IMR-90 (cell line): ENCODE measurements around the gene ZNF77. TPM values are rescaled to one million over a fixed set of nuclear protein-coding genes. Genes with fewer than 3 reads are reported as not detected.

ENCODE experiments used
- ATAC-seq: fragments of 200-7000 bp; cut with Tn5 transposase; 2 replicates; pipeline ENCODE4 v1.9.1; 2020; ENCODE audit warnings: low read depth, mild to moderate bottlenecking, moderate library complexity
- BruUV-seq: library from RNA; stranded (reverse); fragments of 400-500 nt; replicated peaks from 2 replicates; lab custom pipeline; 2021; lab: Mats Ljungman, UMichigan
- CTCF ChIA-PET: fragments of 300-600 bp; formaldehyde crosslinking; extraction: SDS; loops from one replicate; lab custom pipeline; 2021; ENCODE audit warnings: antibody characterized with exemption; lab: Yijun Ruan, JAX
- POLR2A ChIA-PET: fragments of 300-600 bp; sonication (Branson Sonifier 250); formaldehyde crosslinking; loops from one replicate; lab custom pipeline; 2022; ENCODE audit warnings: antibody characterized with exemption; ENCODE audit not compliant: unreplicated experiment; lab: Charles Lee
- DNase-seq: peaks from one replicate; pipeline ENCODE4 v3.0.0; 2013
- H2AFZ ChIP-seq: replicated peaks from 2 replicates; pipeline ENCODE3; 2013; ENCODE audit warnings: low read length, mild to moderate bottlenecking; ENCODE audit not compliant: poor library complexity
- H2AK5ac ChIP-seq: 2 replicates; pipeline ENCODE4 v1.6.1; 2013; ENCODE audit warnings: low read depth, low read length, inconsistent platforms
- H2AK9ac ChIP-seq: replicated peaks from 2 replicates; pipeline ENCODE3; 2013; ENCODE audit warnings: mild to moderate bottlenecking, low read depth, low read length, moderate library complexity; ENCODE audit not compliant: poor library complexity
- H2BK120ac ChIP-seq: 2 replicates; pipeline ENCODE4 v1.6.1; 2013; ENCODE audit warnings: low read depth, low read length, inconsistent platforms
- H2BK15ac ChIP-seq: 3 replicates; pipeline ENCODE4 v1.6.1; 2013; ENCODE audit warnings: low read depth, low read length, inconsistent platforms
- H2BK20ac ChIP-seq: 2 replicates; pipeline ENCODE4 v1.6.1; 2013; ENCODE audit warnings: low read depth, mild to moderate bottlenecking, inconsistent platforms, low read length, moderate library complexity
- H2BK5ac ChIP-seq: 2 replicates; pipeline ENCODE4 v1.6.1; 2013; ENCODE audit warnings: mild to moderate bottlenecking, low read depth, low read length, inconsistent platforms; ENCODE audit not compliant: poor library complexity, severe bottlenecking
- H3K14ac ChIP-seq: replicated peaks from 2 replicates; pipeline ENCODE4 v1.6.1; 2013; ENCODE audit warnings: low read depth, low read length, inconsistent platforms
- H3K18ac ChIP-seq: 2 replicates; pipeline ENCODE4 v1.6.1; 2013; ENCODE audit warnings: low read depth, low read length, control low read depth
- H3K23ac ChIP-seq: 2 replicates; pipeline ENCODE4 v1.6.1; 2013; ENCODE audit warnings: low read depth, low read length, inconsistent platforms
- H3K27ac ChIP-seq: 2 replicates; pipeline ENCODE4 v1.5.1; 2013; ENCODE audit warnings: mild to moderate bottlenecking, control low read depth, low read length; ENCODE audit not compliant: insufficient read depth
- H3K27me3 ChIP-seq: 2 replicates; pipeline ENCODE4 v1.6.1; 2013; ENCODE audit warnings: low read length; ENCODE audit not compliant: control insufficient read depth, insufficient read depth
- H3K36me3 ChIP-seq: 2 replicates; pipeline ENCODE4 v1.6.1; 2013; ENCODE audit warnings: low read length, mixed read lengths; ENCODE audit not compliant: control insufficient read depth, insufficient read depth
- H3K4ac ChIP-seq: 2 replicates; pipeline ENCODE4 v1.6.1; 2013; ENCODE audit warnings: low read depth, low read length, inconsistent platforms
- H3K4me1 ChIP-seq: 2 replicates; pipeline ENCODE4 v1.6.1; 2013; ENCODE audit warnings: low read length, mixed read lengths; ENCODE audit not compliant: control insufficient read depth, insufficient read depth
- H3K4me2 ChIP-seq: 2 replicates; pipeline ENCODE4 v1.6.1; 2013; ENCODE audit warnings: low read depth, mild to moderate bottlenecking, control low read depth, low read length, moderate library complexity
- H3K4me3 ChIP-seq: 2 replicates; pipeline ENCODE4 v1.5.1; 2013; ENCODE audit warnings: low read depth, mild to moderate bottlenecking, control low read depth, low read length, moderate library complexity; ENCODE audit not compliant: insufficient read depth
- H3K56ac ChIP-seq: 2 replicates; pipeline ENCODE4 v1.6.1; 2013; ENCODE audit warnings: low read length, inconsistent platforms; ENCODE audit not compliant: insufficient read depth; ENCODE audit errors: extremely low read depth
- H3K79me1 ChIP-seq, 2 experiments: 2 replicates each; pipeline ENCODE4 v1.6.1; 2013; ENCODE audit warnings: low read length in 2 of 2, inconsistent platforms in 1 of 2, low read depth in 1 of 2
- H3K9ac ChIP-seq: 2 replicates; pipeline ENCODE4 v1.6.1; 2013; ENCODE audit warnings: low read depth, low read length, control low read depth
- H3K9me1 ChIP-seq: 2 replicates; pipeline ENCODE4 v1.6.1; 2013; ENCODE audit warnings: low read length, inconsistent platforms; ENCODE audit not compliant: insufficient read depth
- H3K9me3 ChIP-seq: 2 replicates; pipeline ENCODE4 v1.6.1; 2013; ENCODE audit warnings: low read length; ENCODE audit not compliant: control insufficient read depth, insufficient read depth
- H4K20me1 ChIP-seq: 2 replicates; pipeline ENCODE4 v1.6.1; 2013; ENCODE audit warnings: low read length, inconsistent platforms; ENCODE audit not compliant: insufficient read depth
- H4K5ac ChIP-seq: 2 replicates; pipeline ENCODE4 v1.6.1; 2013; ENCODE audit warnings: mild to moderate bottlenecking, low read depth, low read length, control low read depth
- H4K8ac ChIP-seq, 2 experiments: 2 replicates each; pipeline ENCODE4 v1.6.1; 2013; ENCODE audit warnings: low read depth in 2 of 2, low read length in 2 of 2, control low read depth in 1 of 2, inconsistent platforms in 1 of 2
- H4K91ac ChIP-seq: 2 replicates; pipeline ENCODE4 v1.6.1; 2013; ENCODE audit warnings: low read depth, low read length, inconsistent platforms; ENCODE audit not compliant: insufficient read depth
- CEBPB ChIP-seq: IDR thresholded peaks from 2 replicates; pipeline ENCODE4 v1.6.1; 2012; ENCODE audit warnings: low read depth, low read length, improper control_type of control experiment
- MAFK ChIP-seq: IDR thresholded peaks from 2 replicates; pipeline ENCODE4 v1.6.1; 2012; ENCODE audit warnings: low read depth, low read length, improper control_type of control experiment
- RAD21 ChIP-seq: IDR thresholded peaks from 2 replicates; pipeline ENCODE4 v1.6.1; 2012; ENCODE audit warnings: low read length, improper control_type of control experiment
- RCOR1 ChIP-seq: IDR thresholded peaks from 2 replicates; pipeline ENCODE4 v1.6.1; 2012; ENCODE audit warnings: mild to moderate bottlenecking, low read length, improper control_type of control experiment; ENCODE audit not compliant: insufficient replicate concordance
- RFX5 ChIP-seq: IDR thresholded peaks from 2 replicates; pipeline ENCODE4 v1.8.0; 2012; ENCODE audit warnings: low read depth, mild to moderate bottlenecking, low read length, moderate library complexity
- SMC3 ChIP-seq: fragments of 150-350 bp; IDR thresholded peaks from 2 replicates; pipeline ENCODE4 v1.6.1; 2016; ENCODE audit warnings: low read depth, mild to moderate bottlenecking, antibody characterized with exemption, low read length, moderate library complexity
- WGBS, 2 experiments: methylation state at CpG; one replicate each; pipeline versions ENCODE4 v1.1.5 to v1.1.7; 2013; ENCODE audit warnings: missing lambda C conversion rate in 2 of 2; ENCODE audit not compliant: insufficient read length in 1 of 2; ENCODE audit errors: extremely low coverage in 2 of 2; 5-methylcytosine and 5-hydroxymethylcytosine counted together
- dilution Hi-C: fragments of 300-500 bp; cut with HindIII; formaldehyde crosslinking; loops from one replicate; pipeline ENCODE4 v1.14.3; 2018; ENCODE audit warnings: low sequenced_read_pairs; ENCODE audit not compliant: unreplicated experiment
- in situ Hi-C: fragments of 300-500 bp; cut with MboI; formaldehyde crosslinking; loops from 3 replicates; pipeline ENCODE4 v1.14.3; 2019; ENCODE audit warnings: low sequenced_read_pairs, inconsistent platforms, mixed read lengths
- intact Hi-C: fragments of 100-400 bp; cut with micrococcal nuclease; formaldehyde crosslinking; loops from 2 replicates; pipeline ENCODE4 v1.10.0; 2022
- polyA plus RNA-seq, 3 experiments: library from polyadenylated mRNA; depleted of rRNA; stranded (reverse); fragments of >200 nt; gene quantifications; 2 replicates each; pipeline ENCODE4 v1.2.3, GENCODE V29; 2012; ENCODE audit warnings: low replicate concordance in 1 of 3
- total RNA-seq: library from RNA; depleted of rRNA; stranded (reverse); fragments of >200 nt; gene quantifications from 2 replicates; pipeline ENCODE4 v1.2.3, GENCODE V29; 2012
- TF ChIP-seq, protein P1 (sequence below): fragments of 150-350 bp; IDR thresholded peaks from 2 replicates; pipeline ENCODE4 v1.6.1; 2016; ENCODE audit warnings: low read depth, mild to moderate bottlenecking, low read length, moderate library complexity, borderline replicate concordance

Gene ZNF77
- total and polyA plus RNA-seq, 2 of the 4 experiments (the other 2 are of a cell fraction): 3.6 to 6.5 TPM

DNA sequence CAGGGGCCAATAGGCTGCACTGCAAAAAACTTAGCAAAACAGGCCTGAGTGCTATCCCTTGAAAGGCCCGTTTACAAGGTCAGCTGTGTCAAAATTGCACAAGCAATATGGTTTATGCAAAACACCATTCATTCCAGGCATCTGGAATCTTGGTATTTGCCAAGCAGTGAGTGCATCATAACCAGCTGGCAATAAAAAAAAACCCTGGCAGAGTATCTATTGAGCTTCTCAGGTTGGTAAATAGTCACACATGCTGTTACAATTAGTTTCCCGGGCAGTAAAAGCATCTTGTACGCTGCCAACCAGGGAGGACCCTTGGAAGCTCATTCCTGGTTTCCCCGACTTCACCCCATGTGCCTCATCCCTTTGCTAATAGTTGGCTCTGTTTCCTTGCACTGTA is 21.3 kb downstream of the ZNF77 start:
- Histone ChIP-seq H3K9me3 (peaks cover 6% of the 10 kb centered on the region; the same call in 1 of the 2 replicates), H3K4me2 (no peak overlapping the region), H3K18ac (no peak overlapping the region), H2AK5ac (no peak overlapping the region), H3K36me3 (0 out of 2 replicates have a peak, but pooled peaks cover 3% of the 10 kb centered on the region), H2AK9ac (no peak overlapping the region), H3K4ac (no peak overlapping the region), H3K23ac (no peak overlapping the region), H3K9ac (no peak overlapping the region), H2BK15ac (no peak overlapping the region), H2BK5ac (no peak overlapping the region), H3K9me1 (no peaks in the 10 kb centered on the region), H2AFZ (no peak overlapping the region), H4K5ac (no peak overlapping the region), H4K8ac (no peak overlapping the region), H3K56ac (no peak overlapping the region), H3K27ac (no peak overlapping the region), H2BK20ac (no peak overlapping the region), H4K20me1 (no peaks in the 10 kb centered on the region), H2BK120ac (no peak overlapping the region), H3K79me1 (no peaks in the 10 kb centered on the region), H3K4me3 (no peak overlapping the region), H3K27me3 (no peaks in the 10 kb centered on the region), H4K91ac (no peak overlapping the region), H3K4me1 (no peaks in the 10 kb centered on the region; the same call in 1 of the 2 replicates), H3K14ac (no peak overlapping the region)
- no TSS peak for BruUV-seq
- ChIA-PET CTCF (interaction anchor here (0.7 kb wide), 2 partner anchors 19 to 39 kb away, joined by 3 read pairs; no protein-coding TSS in a partner anchor), POLR2A (no interaction called here)
- WGBS, 2 experiments: 46% methylated on average over 2 of the region's 4 CpGs; no CpG with 5 or more reads in 1 of the 2 experiments
- DNase-seq (peak; percentile 45), ATAC-seq (peak; percentile 48)
- TF ChIP-seq RCOR1 (no peak), CEBPB (0 out of 2 replicates have a peak, but pooled peaks have one; percentile 11), MAFK (no peak), RAD21 (no peak), RFX5 (no peak), SMC3 (no peak)
- TF ChIP-seq, protein P1, sequence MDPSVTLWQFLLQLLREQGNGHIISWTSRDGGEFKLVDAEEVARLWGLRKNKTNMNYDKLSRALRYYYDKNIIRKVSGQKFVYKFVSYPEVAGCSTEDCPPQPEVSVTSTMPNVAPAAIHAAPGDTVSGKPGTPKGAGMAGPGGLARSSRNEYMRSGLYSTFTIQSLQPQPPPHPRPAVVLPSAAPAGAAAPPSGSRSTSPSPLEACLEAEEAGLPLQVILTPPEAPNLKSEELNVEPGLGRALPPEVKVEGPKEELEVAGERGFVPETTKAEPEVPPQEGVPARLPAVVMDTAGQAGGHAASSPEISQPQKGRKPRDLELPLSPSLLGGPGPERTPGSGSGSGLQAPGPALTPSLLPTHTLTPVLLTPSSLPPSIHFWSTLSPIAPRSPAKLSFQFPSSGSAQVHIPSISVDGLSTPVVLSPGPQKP: no peak
- in situ Hi-C loops (no loop called here), intact Hi-C loops (no loop called here), dilution Hi-C loops (no loop called here)
